GM23338 (cell line): ENCODE results near the gene VRK1.

Experiments used
- CTCF ChIP-seq, 2 experiments: fragments of 200-600 bp in 1 of 2; sonication (generic) in 1 of 2; conservative IDR thresholded peaks; 2 replicates each; pipeline versions ENCODE4 v1.5.1 to v1.6.1; 2016 to 2017; ENCODE audit warnings: antibody characterized with exemption in 2 of 2, low read depth in 2 of 2, mild to moderate bottlenecking in 2 of 2, moderate library complexity in 1 of 2
- EZH2 ChIP-seq: fragments of 200-600 bp; sonication (generic); IDR thresholded peaks from one replicate; pipeline ENCODE4 v1.8.0; 2017; ENCODE audit warnings: antibody characterized with exemption, mild to moderate bottlenecking, low read depth; ENCODE audit not compliant: unreplicated experiment
- NANOG ChIP-seq: IDR thresholded peaks from 2 replicates; pipeline ENCODE4 v1.6.1; 2016; ENCODE audit warnings: antibody characterized with exemption, borderline replicate concordance
- POLR2AphosphoS5 ChIP-seq: IDR thresholded peaks from 2 replicates; pipeline ENCODE4 v1.6.1; 2016; ENCODE audit warnings: antibody characterized with exemption, low read depth
- REST ChIP-seq: IDR thresholded peaks from one replicate; pipeline ENCODE4 v1.6.1; 2018; ENCODE audit warnings: antibody characterized with exemption; ENCODE audit not compliant: unreplicated experiment

- TF ChIP-seq CTCF (conservative IDR thresholded peaks at IDR 0.05; ENCODE audit: low read depth in 2 of 2) (no peak), NANOG (no peak), REST (no peak), EZH2 (no peak), POLR2AphosphoS5 (no peak)
These were observed 24.3 kb upstream of the VRK1 start for GRCh38 chr14:96772929-96773328.
